Measurements from ENCODE around the gene MCU. TPM values are rescaled to one million over a fixed set of nuclear protein-coding genes. Genes with fewer than 3 reads are reported as not detected.
"Not testable (repeated sequence)": the region's sequence is repeated elsewhere in the genome, so short reads cannot be mapped to it uniquely, and the experiment has no call there.

MCU gene
- total RNA-seq, 2 donors from 2014 or later = 12.5 to 19.1 TPM

DNA sequence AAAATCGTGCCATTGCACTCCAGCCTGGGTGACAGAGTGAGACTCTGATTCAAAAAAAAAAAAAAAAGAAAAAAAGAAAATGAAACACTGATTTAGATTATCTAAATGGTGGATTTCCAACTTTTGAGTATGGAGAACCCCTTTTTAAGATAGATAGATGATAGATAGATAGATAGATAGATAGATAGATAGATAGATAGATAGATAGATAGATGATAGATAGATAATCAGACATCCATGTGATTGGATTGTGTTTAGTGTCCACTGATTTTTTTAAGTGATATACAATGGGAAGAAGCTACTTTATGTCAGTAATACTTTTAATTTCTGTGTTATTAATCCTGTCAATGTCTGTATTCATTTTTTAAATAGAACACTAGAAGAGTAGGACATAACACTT is 207.6 kb downstream of the MCU start:
- H3K4me3 Mint-ChIP-seq = no peak overlapping the region
- H3K27me3 Mint-ChIP-seq = peaks cover 4% of the 10 kb centered on the region
- H3K36me3 Mint-ChIP-seq (ENCODE audit: low read depth) = no peaks in the 10 kb centered on the region
- no peak for ATAC-seq (replicated peaks)
- no peak overlapping the region for H3K27ac Mint-ChIP-seq
- no peaks in the 10 kb centered on the region for H3K4me1 Mint-ChIP-seq
- H3K9me3 Mint-ChIP-seq = no peaks in the 10 kb centered on the region

DNA sequence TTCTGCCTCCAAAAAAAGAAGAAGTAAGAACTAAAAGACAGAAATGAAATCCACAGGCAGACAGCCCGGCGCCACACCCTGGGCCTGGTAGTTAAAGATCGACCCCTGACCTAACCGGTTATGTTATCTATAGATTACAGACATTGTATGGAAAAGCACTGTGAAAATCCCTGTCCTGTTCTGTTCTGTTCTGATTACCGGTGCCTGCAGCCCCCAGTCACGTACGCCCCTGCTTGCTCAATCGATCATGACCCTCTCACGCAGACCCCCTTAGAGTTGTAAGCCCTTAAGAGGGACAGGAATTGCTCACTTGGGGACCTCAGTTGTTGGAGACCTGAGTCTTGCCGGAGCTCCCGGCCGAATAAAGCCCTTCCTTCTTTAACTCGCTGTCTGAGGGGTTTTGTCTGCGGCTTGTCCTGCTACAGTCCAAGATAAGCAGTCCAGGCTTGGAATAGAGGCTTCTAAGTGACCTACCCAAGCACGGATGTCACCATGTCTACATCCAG is 212.1 kb downstream of the MCU start:
- not testable (repeated sequence) for H3K27me3 Mint-ChIP-seq; H3K36me3 Mint-ChIP-seq (ENCODE audit: low read depth); H3K9me3 Mint-ChIP-seq; ATAC-seq (replicated peaks); H3K27ac Mint-ChIP-seq; H3K4me3 Mint-ChIP-seq; H3K4me1 Mint-ChIP-seq

DNA sequence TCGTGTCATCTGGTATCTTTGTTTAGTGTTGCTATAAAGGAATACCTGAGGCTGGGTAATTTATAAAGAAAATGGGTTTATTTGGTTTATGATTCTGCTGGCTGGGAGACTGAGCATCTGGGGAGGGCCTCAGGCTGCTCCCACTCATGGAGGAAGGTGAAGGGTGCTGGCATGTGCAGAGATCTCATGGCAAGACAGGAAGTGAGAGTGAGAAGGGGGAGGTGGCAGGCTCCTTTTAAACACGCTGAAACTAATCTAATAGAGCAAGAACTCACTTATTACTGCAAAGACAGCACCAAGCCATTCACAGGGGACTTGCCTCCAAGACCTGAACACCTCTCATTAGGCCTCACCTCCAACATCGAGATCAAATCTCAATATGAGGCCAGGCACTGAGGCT is 212.9 kb downstream of the MCU start:
- no peak for ATAC-seq (replicated peaks)
- H3K36me3 Mint-ChIP-seq (ENCODE audit: low read depth) = no peaks in the 10 kb centered on the region
- H3K27me3 Mint-ChIP-seq = peaks cover 4% of the 10 kb centered on the region
- H3K9me3 Mint-ChIP-seq = no peaks in the 10 kb centered on the region
- H3K4me1 Mint-ChIP-seq = peaks cover 5% of the 10 kb centered on the region
- no peak overlapping the region for H3K27ac Mint-ChIP-seq
- no peak overlapping the region for H3K4me3 Mint-ChIP-seq

- H3K27ac Mint-ChIP-seq = no peak overlapping the region
- H3K4me1 Mint-ChIP-seq = peaks cover 5% of the 10 kb centered on the region
- H3K27me3 Mint-ChIP-seq = peaks cover 7% of the 10 kb centered on the region
- H3K4me3 Mint-ChIP-seq = no peak overlapping the region
- H3K9me3 Mint-ChIP-seq = no peaks in the 10 kb centered on the region
- H3K36me3 Mint-ChIP-seq (ENCODE audit: low read depth) = no peaks in the 10 kb centered on the region
- ATAC-seq (replicated peaks) = no peak
These were observed 214.5 kb downstream of the MCU start for GRCh38 chr10:72906446-72906845.

DNA sequence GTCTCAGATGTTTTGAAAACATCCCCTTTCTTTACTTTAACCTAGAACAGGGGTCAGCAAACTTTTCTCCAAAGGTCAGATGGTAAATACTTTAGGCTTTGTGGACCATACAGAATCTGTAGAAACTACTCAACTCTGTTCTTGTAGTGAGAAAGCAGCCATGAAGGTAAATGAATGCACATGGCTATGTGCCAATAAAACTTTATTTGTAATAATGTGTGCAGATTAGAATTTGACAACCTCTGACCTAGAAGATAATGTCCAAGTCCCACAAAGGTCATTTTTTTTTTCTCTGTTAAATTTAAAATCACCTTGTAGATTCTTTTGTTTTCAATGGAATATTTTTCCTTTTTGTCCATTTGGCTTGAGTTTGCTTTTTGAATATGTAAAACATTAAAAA is 218.8 kb downstream of the MCU start:
- Mint-ChIP-seq H3K36me3 (ENCODE audit: low read depth) (no peaks in the 10 kb centered on the region), H3K4me1 (peaks cover 5% of the 10 kb centered on the region), H3K9me3 (no peaks in the 10 kb centered on the region), H3K27me3 (peaks cover 7% of the 10 kb centered on the region), H3K27ac (no peak overlapping the region), H3K4me3 (no peak overlapping the region)
- no peak for ATAC-seq (replicated peaks)

- Mint-ChIP-seq H3K27me3 (peaks cover 3% of the 10 kb centered on the region), H3K9me3 (no peaks in the 10 kb centered on the region)
- ATAC-seq (replicated peaks) = no peak
These were observed 219.8 kb downstream of the MCU start for GRCh38 chr10:72911758-72912157.

GRCh38 chr10:72912736-72913135 is 220.8 kb downstream of the MCU start:
- H3K4me3 Mint-ChIP-seq = no peak overlapping the region
- ATAC-seq (replicated peaks) = no peak
- no peaks in the 10 kb centered on the region for H3K36me3 Mint-ChIP-seq (ENCODE audit: low read depth)
- no peaks in the 10 kb centered on the region for H3K9me3 Mint-ChIP-seq
- no peak overlapping the region for H3K27ac Mint-ChIP-seq
- no peaks in the 10 kb centered on the region for H3K4me1 Mint-ChIP-seq
- peaks cover 3% of the 10 kb centered on the region for H3K27me3 Mint-ChIP-seq

More at GRCh38 chr10:72911758-72912157, 219.8 kb downstream of the MCU start:
- H3K4me3 Mint-ChIP-seq = no peak overlapping the region
- no peaks in the 10 kb centered on the region for H3K36me3 Mint-ChIP-seq (ENCODE audit: low read depth)
- H3K4me1 Mint-ChIP-seq = no peaks in the 10 kb centered on the region
- no peak overlapping the region for H3K27ac Mint-ChIP-seq

DNA sequence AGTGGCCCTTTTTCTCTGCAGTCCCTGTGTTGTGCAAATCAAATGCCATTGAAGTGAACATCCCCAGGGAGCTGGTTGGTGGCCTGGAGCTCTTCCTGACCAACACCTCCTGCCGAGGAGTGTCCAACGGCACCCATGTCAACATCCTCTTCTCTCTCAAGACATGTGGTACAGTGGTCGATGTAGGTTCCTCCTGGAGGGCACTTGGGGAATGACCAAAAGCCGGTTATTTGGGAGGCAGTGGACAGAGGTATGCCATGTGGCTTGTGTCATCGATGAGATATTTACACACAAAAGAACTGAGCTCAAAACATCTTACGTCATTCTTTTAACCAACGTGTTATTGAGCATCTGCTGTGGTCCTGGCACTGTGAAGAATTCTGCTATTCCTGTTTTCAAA is 221.3 kb downstream of the MCU start:
- no peak for ATAC-seq (replicated peaks)
- H3K27me3 Mint-ChIP-seq = peaks cover 6% of the 10 kb centered on the region
- no peaks in the 10 kb centered on the region for H3K4me1 Mint-ChIP-seq
- H3K4me3 Mint-ChIP-seq = no peak overlapping the region
- no peaks in the 10 kb centered on the region for H3K9me3 Mint-ChIP-seq
- H3K36me3 Mint-ChIP-seq (ENCODE audit: low read depth) = no peaks in the 10 kb centered on the region
- no peak overlapping the region for H3K27ac Mint-ChIP-seq

GRCh38 chr10:72917201-72917600 is 225.3 kb downstream of the MCU start:
- Mint-ChIP-seq H3K27me3 (peaks cover 18% of the 10 kb centered on the region), H3K9me3 (peaks cover 11% of the 10 kb centered on the region)
- H3K4me1 Mint-ChIP-seq; H3K27ac Mint-ChIP-seq; H3K4me3 Mint-ChIP-seq; H3K36me3 Mint-ChIP-seq (ENCODE audit: low read depth); ATAC-seq (replicated peaks): not testable (repeated sequence)

GRCh38 chr10:72917803-72918332 is 225.9 kb downstream of the MCU start:
- H3K27me3 Mint-ChIP-seq = peaks cover 22% of the 10 kb centered on the region
- H3K27ac Mint-ChIP-seq; H3K36me3 Mint-ChIP-seq (ENCODE audit: low read depth); ATAC-seq (replicated peaks); H3K4me1 Mint-ChIP-seq; H3K4me3 Mint-ChIP-seq: not testable (repeated sequence)
- H3K9me3 Mint-ChIP-seq = peaks cover 15% of the 10 kb centered on the region

GRCh38 chr10:72918352-72918751 is 226.4 kb downstream of the MCU start:
- H3K4me1 Mint-ChIP-seq = no peaks in the 10 kb centered on the region
- peaks cover 15% of the 10 kb centered on the region for H3K9me3 Mint-ChIP-seq
- no peaks in the 10 kb centered on the region for H3K36me3 Mint-ChIP-seq (ENCODE audit: low read depth)
- peaks cover 22% of the 10 kb centered on the region for H3K27me3 Mint-ChIP-seq
- no peak overlapping the region for H3K4me3 Mint-ChIP-seq
- ATAC-seq (replicated peaks) = no peak
- no peak overlapping the region for H3K27ac Mint-ChIP-seq

GRCh38 chr10:72921147-72921683 is 229.3 kb downstream of the MCU start:
- Mint-ChIP-seq H3K9me3 (peaks cover 15% of the 10 kb centered on the region), H3K27me3 (peaks cover 29% of the 10 kb centered on the region)
- not testable (repeated sequence) for H3K4me3 Mint-ChIP-seq; ATAC-seq (replicated peaks); H3K36me3 Mint-ChIP-seq (ENCODE audit: low read depth); H3K4me1 Mint-ChIP-seq; H3K27ac Mint-ChIP-seq

DNA sequence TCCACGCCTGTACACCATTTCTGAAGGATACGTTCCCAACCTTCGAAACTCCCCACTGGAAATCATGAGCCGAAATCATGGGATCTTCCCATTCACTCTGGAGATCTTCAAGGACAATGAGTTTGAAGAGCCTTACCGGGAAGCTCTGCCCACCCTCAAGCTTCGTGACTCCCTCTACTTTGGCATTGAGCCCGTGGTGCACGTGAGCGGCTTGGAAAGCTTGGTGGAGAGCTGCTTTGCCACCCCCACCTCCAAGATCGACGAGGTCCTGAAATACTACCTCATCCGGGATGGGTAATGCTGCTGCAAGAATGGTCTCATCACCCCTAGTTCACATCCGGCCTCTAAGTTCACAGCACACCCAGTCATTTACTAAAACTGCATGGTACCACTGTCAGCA is 232.4 kb downstream of the MCU start:
- H3K4me1 Mint-ChIP-seq = no peaks in the 10 kb centered on the region

DNA sequence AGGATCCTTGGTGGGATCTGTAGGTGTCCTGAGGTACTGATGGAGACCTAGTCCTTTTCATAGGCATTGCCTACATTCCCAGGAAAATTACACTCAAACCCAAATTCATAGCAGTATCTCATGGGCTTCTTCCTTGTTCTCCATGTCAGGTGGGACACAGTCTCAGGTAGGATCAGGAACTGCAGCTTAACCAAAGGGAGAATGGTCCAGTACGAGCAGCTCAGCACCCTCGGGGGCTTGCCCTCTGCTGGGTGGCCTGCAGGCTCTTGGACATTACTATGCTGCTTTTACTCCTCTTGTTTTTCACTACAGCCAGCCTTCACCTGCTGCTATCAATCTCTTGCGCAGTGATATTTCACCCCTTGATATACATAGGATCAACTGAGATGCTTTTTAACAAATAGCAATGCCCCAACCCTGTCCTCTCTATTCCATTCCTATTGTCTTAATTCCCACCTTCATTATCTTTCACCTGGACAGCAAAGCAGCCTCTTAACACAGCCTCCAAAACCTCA is 234.1 kb downstream of the MCU start:
- H3K9me3 Mint-ChIP-seq = peaks cover 8% of the 10 kb centered on the region
- H3K4me3 Mint-ChIP-seq = no peak overlapping the region
- peaks cover 14% of the 10 kb centered on the region for H3K27me3 Mint-ChIP-seq
- H3K4me1 Mint-ChIP-seq = no peaks in the 10 kb centered on the region
- no peaks in the 10 kb centered on the region for H3K36me3 Mint-ChIP-seq (ENCODE audit: low read depth)
- H3K27ac Mint-ChIP-seq = no peak overlapping the region
- ATAC-seq (replicated peaks) = no peak

More for the DNA sequence above, 232.4 kb downstream of the MCU start:
- Mint-ChIP-seq H3K9me3 (peaks cover 15% of the 10 kb centered on the region), H3K27me3 (peaks cover 22% of the 10 kb centered on the region), H3K27ac (no peak overlapping the region), H3K4me3 (no peak overlapping the region), H3K36me3 (ENCODE audit: low read depth) (no peaks in the 10 kb centered on the region)
- no peak for ATAC-seq (replicated peaks)

GRCh38 chr10:72927485-72927884 is 235.5 kb downstream of the MCU start:
- Mint-ChIP-seq H3K27me3 (peaks cover 8% of the 10 kb centered on the region), H3K27ac (no peak overlapping the region), H3K4me3 (no peak overlapping the region), H3K36me3 (ENCODE audit: low read depth) (no peaks in the 10 kb centered on the region), H3K9me3 (peaks cover under 1% of the 10 kb centered on the region), H3K4me1 (no peaks in the 10 kb centered on the region)
- ATAC-seq (replicated peaks) = no peak

Data from activated T-helper 17 cell treated with anti-CD3 and anti-CD28 coated beads, Interleukin-2, amount 50 U/mL, for 72 hours (primary cell).